Astrocyte (in vitro differentiated cells and primary cell): ENCODE measurements around the gene UBAP1.

ENCODE experiments used
- EZH2 ChIP-seq: IDR thresholded peaks from 2 replicates; pipeline ENCODE4 v1.6.1; 2012; ENCODE audit warnings: mild to moderate bottlenecking, low read length, inconsistent platforms; ENCODE audit not compliant: insufficient read depth
- TF ChIP-seq, protein P1 (sequence below): IDR thresholded peaks from 2 replicates; pipeline ENCODE4 v1.5.1; 2011; ENCODE audit warnings: low read depth, mild to moderate bottlenecking, inconsistent platforms, low read length, moderate library complexity; ENCODE audit not compliant: insufficient read depth

DNA sequence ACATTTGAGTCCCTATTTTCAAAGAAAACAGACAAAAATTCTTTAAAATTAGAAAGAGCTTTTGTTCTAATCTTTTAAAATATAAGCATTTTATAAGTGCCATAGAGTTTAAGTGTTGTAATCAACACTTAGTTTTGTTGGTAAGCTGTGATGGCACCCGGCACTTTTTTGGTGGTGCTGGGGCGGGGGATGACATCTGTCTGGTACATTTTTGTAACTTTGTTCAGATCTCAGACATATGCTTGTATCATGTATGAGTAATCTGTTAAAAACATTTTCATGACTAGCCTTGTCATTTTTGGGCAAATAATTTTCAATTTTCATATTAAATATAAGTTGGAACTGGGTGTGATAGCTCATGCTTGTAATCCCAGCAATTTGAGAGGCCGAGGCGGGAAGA lies 51.7 kb downstream of the UBAP1 start:
- TF ChIP-seq, protein P1, sequence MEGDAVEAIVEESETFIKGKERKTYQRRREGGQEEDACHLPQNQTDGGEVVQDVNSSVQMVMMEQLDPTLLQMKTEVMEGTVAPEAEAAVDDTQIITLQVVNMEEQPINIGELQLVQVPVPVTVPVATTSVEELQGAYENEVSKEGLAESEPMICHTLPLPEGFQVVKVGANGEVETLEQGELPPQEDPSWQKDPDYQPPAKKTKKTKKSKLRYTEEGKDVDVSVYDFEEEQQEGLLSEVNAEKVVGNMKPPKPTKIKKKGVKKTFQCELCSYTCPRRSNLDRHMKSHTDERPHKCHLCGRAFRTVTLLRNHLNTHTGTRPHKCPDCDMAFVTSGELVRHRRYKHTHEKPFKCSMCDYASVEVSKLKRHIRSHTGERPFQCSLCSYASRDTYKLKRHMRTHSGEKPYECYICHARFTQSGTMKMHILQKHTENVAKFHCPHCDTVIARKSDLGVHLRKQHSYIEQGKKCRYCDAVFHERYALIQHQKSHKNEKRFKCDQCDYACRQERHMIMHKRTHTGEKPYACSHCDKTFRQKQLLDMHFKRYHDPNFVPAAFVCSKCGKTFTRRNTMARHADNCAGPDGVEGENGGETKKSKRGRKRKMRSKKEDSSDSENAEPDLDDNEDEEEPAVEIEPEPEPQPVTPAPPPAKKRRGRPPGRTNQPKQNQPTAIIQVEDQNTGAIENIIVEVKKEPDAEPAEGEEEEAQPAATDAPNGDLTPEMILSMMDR = no peak
- TF ChIP-seq EZH2 = no peak
